IPS-18c (cell line): ENCODE results near the gene DOCK2.
A peak's percentile ranks its signal among the peaks of the same experiment; 100 is the strongest.
"Not testable (repeated sequence)": the region's sequence is repeated elsewhere in the genome, so short reads cannot be mapped to it uniquely, and the experiment has no call there.

ENCODE experiments used
- H3K4me3 ChIP-seq: 2 replicates; pipeline ENCODE4 v1.7.0; 2013; ENCODE audit warnings: low read depth, mild to moderate bottlenecking, low read length, moderate library complexity; ENCODE audit not compliant: insufficient read depth
- H3K9me3 ChIP-seq: one replicate; pipeline ENCODE4 v1.6.1; 2013; ENCODE audit warnings: mild to moderate bottlenecking, low read length, moderate library complexity; ENCODE audit not compliant: control insufficient read depth, insufficient read depth

Gene DOCK2

GRCh38 chr5:169637085-169637548 lies at the start of gene DOCK2:
TSS of gene DOCK2 (plus strand) at chr5:169637275. CDS start at chr5:169637327, 52 bp downstream.
- Histone ChIP-seq H3K4me3 (peak within 1 kb of the TSS; percentile 59), H3K9me3 (peaks cover 4% of the 10 kb centered on the region)

- H3K9me3 ChIP-seq, result no peaks in the 10 kb centered on the region
- H3K4me3 ChIP-seq, result no peak overlapping the region
These were observed 46.5 kb upstream of the DOCK2 start for GRCh38 chr5:169590602-169591001.

GRCh38 chr5:169591636-169592035 lies 45.4 kb upstream of the DOCK2 start:
- Histone ChIP-seq H3K9me3 (no peaks in the 10 kb centered on the region), H3K4me3 (no peak overlapping the region)

GRCh38 chr5:169592937-169593650 lies 44.0 kb upstream of the DOCK2 start:
- Histone ChIP-seq H3K9me3 (no peaks in the 10 kb centered on the region), H3K4me3 (no peak overlapping the region)

GRCh38 chr5:169595172-169595820 lies 41.8 kb upstream of the DOCK2 start:
- no peaks in the 10 kb centered on the region for H3K9me3 ChIP-seq
- H3K4me3 ChIP-seq, result no peak overlapping the region

GRCh38 chr5:169599451-169599850 lies 37.6 kb upstream of the DOCK2 start:
- Histone ChIP-seq H3K9me3 (no peaks in the 10 kb centered on the region), H3K4me3 (no peak overlapping the region)

- Histone ChIP-seq H3K4me3 (no peak overlapping the region), H3K9me3 (no peaks in the 10 kb centered on the region)
These were observed 34.5 kb upstream of the DOCK2 start for GRCh38 chr5:169602535-169602934.

GRCh38 chr5:169606279-169606678 lies 30.8 kb upstream of the DOCK2 start:
- H3K9me3 ChIP-seq, result no peaks in the 10 kb centered on the region
- H3K4me3 ChIP-seq, result no peak overlapping the region

GRCh38 chr5:169607882-169608281 lies 29.2 kb upstream of the DOCK2 start:
- H3K4me3 ChIP-seq, result no peak overlapping the region
- H3K9me3 ChIP-seq, result no peaks in the 10 kb centered on the region

- Histone ChIP-seq H3K4me3 (no peak overlapping the region), H3K9me3 (no peaks in the 10 kb centered on the region)
These were observed 27.4 kb upstream of the DOCK2 start for GRCh38 chr5:169609716-169610115.

- H3K9me3 ChIP-seq, result no peaks in the 10 kb centered on the region
- H3K4me3 ChIP-seq, result no peak overlapping the region
These were observed 26.5 kb upstream of the DOCK2 start for GRCh38 chr5:169610606-169611005.

- H3K9me3 ChIP-seq, result no peaks in the 10 kb centered on the region
- no peak overlapping the region for H3K4me3 ChIP-seq
These were observed 21.5 kb upstream of the DOCK2 start for GRCh38 chr5:169615561-169615960.

- H3K4me3 ChIP-seq, H3K9me3 ChIP-seq: not testable (repeated sequence)
These were observed 12.8 kb upstream of the DOCK2 start for GRCh38 chr5:169624307-169624706.

- H3K4me3 ChIP-seq, result no peak overlapping the region
These were observed 10.3 kb upstream of the DOCK2 start for GRCh38 chr5:169626779-169627178.

GRCh38 chr5:169627551-169627950 lies 9.5 kb upstream of the DOCK2 start:
- H3K9me3 ChIP-seq, result peaks cover 2% of the 10 kb centered on the region
- no peak overlapping the region for H3K4me3 ChIP-seq

More at GRCh38 chr5:169626779-169627178, 10.3 kb upstream of the DOCK2 start:
- H3K9me3 ChIP-seq, result peaks cover 2% of the 10 kb centered on the region

- no peak overlapping the region for H3K4me3 ChIP-seq
These were observed 8.2 kb upstream of the DOCK2 start for GRCh38 chr5:169628892-169629291.

GRCh38 chr5:169629847-169630548 lies 7.1 kb upstream of the DOCK2 start:
- Histone ChIP-seq H3K4me3 (no peak overlapping the region), H3K9me3 (peaks cover 2% of the 10 kb centered on the region)

More at GRCh38 chr5:169628892-169629291, 8.2 kb upstream of the DOCK2 start:
- peaks cover 2% of the 10 kb centered on the region for H3K9me3 ChIP-seq

- no peak overlapping the region for H3K4me3 ChIP-seq
- H3K9me3 ChIP-seq, result no peaks in the 10 kb centered on the region
These were observed 5.7 kb upstream of the DOCK2 start for GRCh38 chr5:169631360-169631759.
